Measurements from ENCODE around the gene RPP21.

DNA sequence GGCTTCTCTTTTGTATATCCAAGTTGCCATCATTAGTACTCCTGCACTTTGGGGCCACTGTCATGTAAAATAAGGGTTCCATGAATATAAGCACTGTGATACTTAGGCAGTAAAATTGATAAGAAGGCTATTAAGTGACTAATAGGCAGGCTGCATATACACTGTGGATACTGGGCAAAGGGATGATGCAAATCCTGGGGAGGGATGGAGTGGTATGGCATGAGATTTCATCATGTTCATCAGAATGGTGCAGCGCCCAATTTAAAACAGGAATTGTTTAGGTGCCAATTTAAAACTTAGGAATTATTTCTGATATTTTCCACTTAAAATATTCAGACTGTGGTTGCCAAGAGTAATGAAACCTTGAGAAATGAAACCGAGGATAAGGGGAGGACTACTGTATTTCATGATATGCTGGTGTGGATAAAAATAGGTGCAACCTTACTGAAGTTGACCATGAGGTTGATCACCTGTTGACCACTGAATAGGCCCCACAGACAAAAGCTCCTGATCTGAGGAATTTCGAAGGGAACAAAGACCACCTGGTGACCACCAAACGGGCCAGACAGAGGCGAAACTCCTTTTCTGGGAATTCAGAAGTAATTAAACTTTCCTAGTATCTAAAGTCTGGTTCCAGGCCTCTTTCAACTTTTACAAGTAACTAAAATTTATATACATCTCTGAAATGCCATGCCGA lies 23.1 kb upstream of the RPP21 start:
- TF ChIP-seq, protein P1, sequence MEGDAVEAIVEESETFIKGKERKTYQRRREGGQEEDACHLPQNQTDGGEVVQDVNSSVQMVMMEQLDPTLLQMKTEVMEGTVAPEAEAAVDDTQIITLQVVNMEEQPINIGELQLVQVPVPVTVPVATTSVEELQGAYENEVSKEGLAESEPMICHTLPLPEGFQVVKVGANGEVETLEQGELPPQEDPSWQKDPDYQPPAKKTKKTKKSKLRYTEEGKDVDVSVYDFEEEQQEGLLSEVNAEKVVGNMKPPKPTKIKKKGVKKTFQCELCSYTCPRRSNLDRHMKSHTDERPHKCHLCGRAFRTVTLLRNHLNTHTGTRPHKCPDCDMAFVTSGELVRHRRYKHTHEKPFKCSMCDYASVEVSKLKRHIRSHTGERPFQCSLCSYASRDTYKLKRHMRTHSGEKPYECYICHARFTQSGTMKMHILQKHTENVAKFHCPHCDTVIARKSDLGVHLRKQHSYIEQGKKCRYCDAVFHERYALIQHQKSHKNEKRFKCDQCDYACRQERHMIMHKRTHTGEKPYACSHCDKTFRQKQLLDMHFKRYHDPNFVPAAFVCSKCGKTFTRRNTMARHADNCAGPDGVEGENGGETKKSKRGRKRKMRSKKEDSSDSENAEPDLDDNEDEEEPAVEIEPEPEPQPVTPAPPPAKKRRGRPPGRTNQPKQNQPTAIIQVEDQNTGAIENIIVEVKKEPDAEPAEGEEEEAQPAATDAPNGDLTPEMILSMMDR (IDR thresholded peaks at IDR 0.05) = no peak
- TF ChIP-seq EP300 (IDR thresholded peaks at IDR 0.05) (no peak), POLR2A (IDR thresholded peaks at IDR 0.05; ENCODE audit: low read depth) (no peak), POLR2AphosphoS5 (IDR thresholded peaks at IDR 0.05) (no peak)

All from esophagus muscularis mucosa (tissue), 4 donors.